PC-9 (cell line): Measurements from ENCODE around the gene KRTAP5-11. TPM values are rescaled to one million over a fixed set of nuclear protein-coding genes. Genes with fewer than 3 reads are reported as not detected.
"Not testable (repeated sequence)": the region's sequence is repeated elsewhere in the genome, so short reads cannot be mapped to it uniquely, and the experiment has no call there.

Source experiments
- BruUV-seq: library from RNA; stranded (reverse); fragments of 400-500 nt; replicated peaks from 2 replicates; lab custom pipeline; 2021; lab: Mats Ljungman, UMichigan
- CTCF ChIA-PET: fragments of 300-600 bp; sonication (Branson Sonifier 250); formaldehyde crosslinking; loops from one replicate; lab custom pipeline; 2022; ENCODE audit warnings: antibody characterized with exemption; lab: Charles Lee
- POLR2A ChIA-PET: fragments of 300-600 bp; sonication (Branson Sonifier 250); formaldehyde crosslinking; loops from one replicate; lab custom pipeline; 2022; ENCODE audit warnings: antibody characterized with exemption; ENCODE audit not compliant: unreplicated experiment; lab: Charles Lee
- DNase-seq, 2 experiments: peaks; one replicate each; pipeline versions ENCODE4 v3.0.0 to v3.0.0-alpha.2; 2015 to 2022; ENCODE audit warnings: mixed read lengths in 1 of 2
- H2AFZ ChIP-seq: fragments of 200-600 bp; sonication (generic); 2 replicates; pipeline ENCODE4 v1.8.1; 2017; ENCODE audit warnings: antibody characterized with exemption
- H3F3A ChIP-seq: fragments of 200-600 bp; sonication (generic); 2 replicates; pipeline ENCODE4 v1.8.1; 2017; ENCODE audit warnings: antibody characterized with exemption, mild to moderate bottlenecking, low read depth; ENCODE audit not compliant: insufficient read depth
- H3K27ac ChIP-seq: fragments of 200-600 bp; sonication (generic); 2 replicates; pipeline ENCODE4 v1.6.1; 2016; ENCODE audit warnings: mixed run types
- H3K27me3 ChIP-seq: fragments of 200-600 bp; sonication (generic); 2 replicates; pipeline ENCODE4 v1.6.1; 2016; ENCODE audit warnings: low read depth, mixed run types; ENCODE audit not compliant: insufficient read depth
- H3K36me3 ChIP-seq: fragments of 200-600 bp; sonication (generic); 2 replicates; pipeline ENCODE4 v1.6.1; 2016; ENCODE audit warnings: low read depth, mixed run types
- H3K4me1 ChIP-seq: fragments of 200-600 bp; sonication (generic); replicated peaks from 2 replicates; pipeline ENCODE4 v1.6.1; 2016; ENCODE audit warnings: mixed run types; ENCODE audit not compliant: insufficient read depth
- H3K4me2 ChIP-seq: fragments of 200-600 bp; sonication (generic); 2 replicates; pipeline ENCODE4 v1.6.1; 2017; ENCODE audit warnings: mixed run types
- H3K4me3 ChIP-seq: fragments of 200-600 bp; sonication (generic); 2 replicates; pipeline ENCODE4 v1.6.1; 2016; ENCODE audit warnings: mixed run types
- H3K79me2 ChIP-seq: fragments of 200-600 bp; sonication (generic); 2 replicates; pipeline ENCODE4 v1.6.1; 2017; ENCODE audit warnings: low read depth, mixed run types
- H3K9me2 ChIP-seq: fragments of 200-600 bp; sonication (generic); 2 replicates; pipeline ENCODE4 v1.8.1; 2017; ENCODE audit warnings: mild to moderate bottlenecking; ENCODE audit not compliant: insufficient read depth
- H3K9me3 ChIP-seq: fragments of 200-600 bp; sonication (generic); 2 replicates; pipeline ENCODE4 v1.8.1; 2016; ENCODE audit warnings: low read depth; ENCODE audit not compliant: insufficient read depth
- H4K20me1 ChIP-seq: fragments of 200-600 bp; sonication (generic); 2 replicates; pipeline ENCODE4 v1.8.1; 2017; ENCODE audit not compliant: insufficient read depth
- EZH2 ChIP-seq: fragments of 200-600 bp; sonication (generic); IDR thresholded peaks from 2 replicates; pipeline ENCODE4 v1.8.0; 2017; ENCODE audit warnings: antibody characterized with exemption, low read depth
- intact Hi-C: fragments of 100-400 bp; cut with micrococcal nuclease; formaldehyde crosslinking; loops from one replicate; pipeline ENCODE4 v1.10.0; 2022; ENCODE audit not compliant: unreplicated experiment
- total RNA-seq: library from RNA; stranded (reverse); gene quantifications from 2 replicates; pipeline ENCODE4 v1.2.3, GENCODE V29; 2021
- TF ChIP-seq, protein P1 (sequence below): fragments of 200-600 bp; sonication (generic); conservative IDR thresholded peaks from 2 replicates; pipeline ENCODE4 v1.6.1; 2017; ENCODE audit warnings: mixed run types, antibody characterized with exemption, mild to moderate bottlenecking, moderate library complexity

The KRTAP5-11 gene
- total RNA-seq, 1 experiment from 2014 or later = not detected

DNA sequence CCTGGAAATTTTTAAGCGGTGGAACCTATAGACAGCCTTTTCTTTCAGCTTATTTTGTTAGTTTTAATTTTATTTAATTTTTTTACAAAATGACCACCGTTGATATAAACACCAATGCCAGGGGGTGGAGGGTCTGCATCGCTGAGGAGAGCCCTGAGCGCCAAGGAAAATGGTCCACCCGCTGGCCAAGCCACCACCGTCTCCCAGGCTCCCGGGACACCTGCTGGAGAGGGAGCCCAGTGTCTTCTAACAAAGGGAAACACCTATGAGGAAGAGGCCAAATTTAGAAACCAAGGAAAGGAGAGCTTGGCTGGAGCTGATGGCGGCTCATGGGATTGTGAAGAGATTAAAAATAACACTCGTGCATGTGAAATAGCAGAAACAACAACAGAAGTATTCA lies 45.1 kb downstream of the KRTAP5-11 start:
- no peak for DNase-seq
- Histone ChIP-seq H3K36me3 (no peaks in the 10 kb centered on the region), H3F3A (no peaks in the 10 kb centered on the region), H3K27ac (no peak overlapping the region), H3K4me1 (no peaks in the 10 kb centered on the region), H3K27me3 (no peaks in the 10 kb centered on the region), H4K20me1 (no peaks in the 10 kb centered on the region), H3K4me2 (no peak overlapping the region), H3K9me2 (no peaks in the 10 kb centered on the region), H3K79me2 (no peaks in the 10 kb centered on the region), H3K9me3 (no peaks in the 10 kb centered on the region), H3K4me3 (no peak overlapping the region), H2AFZ (no peak overlapping the region)
- CTCF ChIA-PET = interaction anchor here (0.6 kb wide), 2 partner anchors 119 to 318 kb away, joined by 3 read pairs; no protein-coding TSS in a partner anchor
- TF ChIP-seq, protein P1, sequence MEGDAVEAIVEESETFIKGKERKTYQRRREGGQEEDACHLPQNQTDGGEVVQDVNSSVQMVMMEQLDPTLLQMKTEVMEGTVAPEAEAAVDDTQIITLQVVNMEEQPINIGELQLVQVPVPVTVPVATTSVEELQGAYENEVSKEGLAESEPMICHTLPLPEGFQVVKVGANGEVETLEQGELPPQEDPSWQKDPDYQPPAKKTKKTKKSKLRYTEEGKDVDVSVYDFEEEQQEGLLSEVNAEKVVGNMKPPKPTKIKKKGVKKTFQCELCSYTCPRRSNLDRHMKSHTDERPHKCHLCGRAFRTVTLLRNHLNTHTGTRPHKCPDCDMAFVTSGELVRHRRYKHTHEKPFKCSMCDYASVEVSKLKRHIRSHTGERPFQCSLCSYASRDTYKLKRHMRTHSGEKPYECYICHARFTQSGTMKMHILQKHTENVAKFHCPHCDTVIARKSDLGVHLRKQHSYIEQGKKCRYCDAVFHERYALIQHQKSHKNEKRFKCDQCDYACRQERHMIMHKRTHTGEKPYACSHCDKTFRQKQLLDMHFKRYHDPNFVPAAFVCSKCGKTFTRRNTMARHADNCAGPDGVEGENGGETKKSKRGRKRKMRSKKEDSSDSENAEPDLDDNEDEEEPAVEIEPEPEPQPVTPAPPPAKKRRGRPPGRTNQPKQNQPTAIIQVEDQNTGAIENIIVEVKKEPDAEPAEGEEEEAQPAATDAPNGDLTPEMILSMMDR = no peak
- TF ChIP-seq EZH2 = no peak
- intact Hi-C loops = no loop called here
- POLR2A ChIA-PET = no interaction called here
- no TSS peak for BruUV-seq

DNA sequence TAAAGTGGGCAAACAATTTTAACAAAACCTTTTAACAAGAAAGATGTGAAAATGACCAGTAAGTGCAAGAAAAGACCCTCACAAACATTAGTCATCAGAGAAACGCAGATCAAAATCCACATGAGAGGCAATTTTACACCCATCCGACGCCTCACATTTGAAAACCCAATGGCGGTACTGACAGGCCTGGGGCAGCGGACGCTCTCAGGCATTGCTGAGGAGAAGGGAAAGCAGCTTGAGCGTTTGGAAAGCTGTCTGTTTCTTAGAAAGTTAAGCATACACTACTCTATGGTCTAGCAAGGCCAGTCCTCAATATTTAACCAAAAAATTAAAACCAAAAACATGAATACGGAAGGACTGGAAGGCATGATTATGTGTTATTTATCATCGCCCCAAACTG lies 46.9 kb downstream of the KRTAP5-11 start:
- H3K9me2 ChIP-seq = no peaks in the 10 kb centered on the region
- no peaks in the 10 kb centered on the region for H3K79me2 ChIP-seq
- DNase-seq = no peak
- no peak overlapping the region for H3K4me3 ChIP-seq
- no peaks in the 10 kb centered on the region for H3F3A ChIP-seq
- H3K27ac ChIP-seq = no peak overlapping the region
- no peak overlapping the region for H2AFZ ChIP-seq
- H3K4me1 ChIP-seq = no peaks in the 10 kb centered on the region
- H3K36me3 ChIP-seq = no peaks in the 10 kb centered on the region
- H4K20me1 ChIP-seq = no peaks in the 10 kb centered on the region
- H3K9me3 ChIP-seq = no peaks in the 10 kb centered on the region
- ChIA-PET CTCF (no interaction called here), POLR2A (no interaction called here)
- no TSS peak for BruUV-seq
- H3K4me2 ChIP-seq = no peak overlapping the region
- intact Hi-C loops = no loop called here
- no peaks in the 10 kb centered on the region for H3K27me3 ChIP-seq
- TF ChIP-seq, protein P1 = no peak
- TF ChIP-seq EZH2 = no peak

DNA sequence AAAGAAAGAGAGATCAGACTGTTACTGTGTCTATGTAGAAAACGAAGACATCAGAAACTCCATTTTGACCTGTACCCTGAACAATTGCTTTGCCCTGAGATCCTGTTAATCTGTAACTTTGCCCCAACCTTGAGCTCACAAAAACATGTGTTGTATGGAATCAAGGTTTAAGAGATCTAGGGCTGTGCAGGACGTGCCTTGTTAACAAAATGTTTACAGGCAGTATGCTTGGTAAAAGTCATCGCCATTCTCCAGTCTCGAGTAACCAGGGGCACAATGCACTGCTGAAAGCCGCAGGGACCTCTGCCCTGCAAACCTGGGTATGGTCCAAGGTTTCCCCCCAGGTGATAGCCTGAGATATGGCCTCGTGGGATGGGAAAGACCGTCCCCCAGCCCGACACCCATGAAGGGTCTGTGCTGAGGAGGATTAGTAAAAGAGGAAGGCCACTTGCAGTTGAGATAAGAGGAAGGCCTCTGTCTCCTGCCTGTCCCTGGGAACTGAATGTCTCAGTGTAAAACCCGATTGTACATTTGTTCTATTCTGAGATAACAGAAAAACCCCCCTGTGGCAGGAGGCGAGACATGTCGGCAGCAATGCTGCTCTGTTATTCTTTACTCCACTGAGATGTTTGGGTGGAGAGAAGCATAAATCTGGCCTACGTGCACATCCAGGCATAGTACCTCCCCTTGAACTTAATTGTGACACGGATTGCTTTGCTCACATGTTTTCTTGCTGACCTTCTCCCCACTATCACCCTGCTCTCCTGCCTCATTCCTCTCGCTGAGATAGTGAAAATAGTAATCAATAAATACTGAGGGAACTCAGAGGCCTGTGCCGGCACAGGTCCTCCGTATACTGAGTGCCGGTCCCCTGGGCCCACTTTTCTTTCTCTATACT lies 47.7 kb downstream of the KRTAP5-11 start:
- POLR2A ChIA-PET, DNase-seq, CTCF ChIA-PET, H3K4me1 ChIP-seq, H3K4me2 ChIP-seq, BruUV-seq, H3K36me3 ChIP-seq, intact Hi-C loops, H3K9me2 ChIP-seq, H3K27me3 ChIP-seq, H3K79me2 ChIP-seq, H4K20me1 ChIP-seq, H3K9me3 ChIP-seq, H2AFZ ChIP-seq, H3K27ac ChIP-seq, H3F3A ChIP-seq, H3K4me3 ChIP-seq: not testable (repeated sequence)
